Loucy (cell line): ENCODE data around the gene TXNRD1.
"Not testable (repeated sequence)": the region's sequence is repeated elsewhere in the genome, so short reads cannot be mapped to it uniquely, and the experiment has no call there.

ENCODE experiments used
- EZH2phosphoT487 ChIP-seq: fragments of 200-600 bp; IDR thresholded peaks from 2 replicates; pipeline ENCODE4 v1.6.1; 2018; ENCODE audit warnings: antibody characterized with exemption, mild to moderate bottlenecking, moderate library complexity, borderline replicate concordance
- TF ChIP-seq, protein P1 (sequence below): fragments of 200-600 bp; sonication (generic); conservative IDR thresholded peaks from 2 replicates; pipeline ENCODE4 v1.5.1; 2014; ENCODE audit warnings: mild to moderate bottlenecking, antibody characterized with exemption, low read length

GRCh38 chr12:104173804-104174203 is 41.8 kb upstream of the TXNRD1 start:
- TF ChIP-seq, protein P1, sequence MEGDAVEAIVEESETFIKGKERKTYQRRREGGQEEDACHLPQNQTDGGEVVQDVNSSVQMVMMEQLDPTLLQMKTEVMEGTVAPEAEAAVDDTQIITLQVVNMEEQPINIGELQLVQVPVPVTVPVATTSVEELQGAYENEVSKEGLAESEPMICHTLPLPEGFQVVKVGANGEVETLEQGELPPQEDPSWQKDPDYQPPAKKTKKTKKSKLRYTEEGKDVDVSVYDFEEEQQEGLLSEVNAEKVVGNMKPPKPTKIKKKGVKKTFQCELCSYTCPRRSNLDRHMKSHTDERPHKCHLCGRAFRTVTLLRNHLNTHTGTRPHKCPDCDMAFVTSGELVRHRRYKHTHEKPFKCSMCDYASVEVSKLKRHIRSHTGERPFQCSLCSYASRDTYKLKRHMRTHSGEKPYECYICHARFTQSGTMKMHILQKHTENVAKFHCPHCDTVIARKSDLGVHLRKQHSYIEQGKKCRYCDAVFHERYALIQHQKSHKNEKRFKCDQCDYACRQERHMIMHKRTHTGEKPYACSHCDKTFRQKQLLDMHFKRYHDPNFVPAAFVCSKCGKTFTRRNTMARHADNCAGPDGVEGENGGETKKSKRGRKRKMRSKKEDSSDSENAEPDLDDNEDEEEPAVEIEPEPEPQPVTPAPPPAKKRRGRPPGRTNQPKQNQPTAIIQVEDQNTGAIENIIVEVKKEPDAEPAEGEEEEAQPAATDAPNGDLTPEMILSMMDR, result not testable (repeated sequence)
- not testable (repeated sequence) for TF ChIP-seq EZH2phosphoT487
